NCI-H460 (cell line): Measurements from ENCODE around the gene SLAMF1. TPM values are rescaled to one million over a fixed set of nuclear protein-coding genes. Genes with fewer than 3 reads are reported as not detected.
"Not testable (repeated sequence)": the region's sequence is repeated elsewhere in the genome, so short reads cannot be mapped to it uniquely, and the experiment has no call there.

ENCODE experiments used
- DNase-seq: peaks from one replicate; pipeline ENCODE4 v3.0.0-alpha.2; 2016; ENCODE audit warnings: low read depth; ENCODE audit errors: extremely low read depth
- total RNA-seq: library from RNA; depleted of rRNA; stranded (reverse); fragments of >200 nt; shearing (Covaris generic); gene quantifications from 2 replicates; pipeline ENCODE4 v1.2.3, GENCODE V29; 2014; rRNA removed

SLAMF1 gene
- total RNA-seq, 1 experiment from 2014 or later: not detected

GRCh38 chr1:160567858-160568682 lies 78.8 kb downstream of the SLAMF1 start:
- no peak for DNase-seq

GRCh38 chr1:160567341-160567740 lies 79.5 kb downstream of the SLAMF1 start:
- no peak for DNase-seq

- no peak for DNase-seq
These were observed 81.3 kb downstream of the SLAMF1 start for GRCh38 chr1:160565564-160565963.

- not testable (repeated sequence) for DNase-seq
These were observed 83.6 kb downstream of the SLAMF1 start for GRCh38 chr1:160563230-160563629.

- DNase-seq: not testable (repeated sequence)
These were observed 84.1 kb downstream of the SLAMF1 start for GRCh38 chr1:160562745-160563144.

GRCh38 chr1:160560806-160561205 lies 86.0 kb downstream of the SLAMF1 start:
- no peak for DNase-seq

- DNase-seq: no peak
These were observed 86.7 kb downstream of the SLAMF1 start for GRCh38 chr1:160560045-160560705.

GRCh38 chr1:160559437-160559836 lies 87.4 kb downstream of the SLAMF1 start:
- not testable (repeated sequence) for DNase-seq

- DNase-seq: no peak
These were observed 88.0 kb downstream of the SLAMF1 start for GRCh38 chr1:160558660-160559380.

Other genes starting within 250 kb of the SLAMF1 start
- 0.02 TPM in 1 of 2 replicates, not detected in the other for gene VANGL2, start 246.5 kb downstream of the SLAMF1 start, total RNA-seq
- gene SLAMF6, start 123.8 kb downstream of the SLAMF1 start, total RNA-seq: not detected in 2 replicates
- not detected in 2 replicates for gene CD84, start 67.5 kb downstream of the SLAMF1 start, total RNA-seq
- not detected in 2 replicates for gene CD48, start 64.8 kb upstream of the SLAMF1 start, total RNA-seq
- not detected in 2 replicates for gene SLAMF7, start 92.2 kb upstream of the SLAMF1 start, total RNA-seq
- gene LY9, start 149.1 kb upstream of the SLAMF1 start, total RNA-seq: not detected in 2 replicates
- not detected in 2 replicates for gene CD244, start 215.8 kb upstream of the SLAMF1 start, total RNA-seq
- gene ITLN1, start 238.1 kb upstream of the SLAMF1 start, total RNA-seq: not detected in 2 replicates